OCI-LY3 (cell line): Measurements from ENCODE around the gene AATK.

Experiments used
- H2AFZ ChIP-seq: fragments of 200-600, 300-600 bp; shearing (Covaris generic); 2 replicates; pipeline ENCODE4 v1.6.0; 2014; ENCODE audit warnings: antibody characterized with exemption, low read depth, low read length
- H3K27ac ChIP-seq: fragments of 200-600, 300-600 bp; sonication (generic); 2 replicates; pipeline ENCODE4 v1.5.1; 2014; ENCODE audit warnings: mild to moderate bottlenecking, low read length, moderate library complexity, mixed read lengths
- H3K27me3 ChIP-seq: fragments of 200-600, 300-600 bp; sonication (generic); 2 replicates; pipeline ENCODE4 v1.6.1; 2014; ENCODE audit warnings: low read depth, low read length, mixed read lengths
- H3K36me3 ChIP-seq: fragments of 200-600, 300-600 bp; sonication (generic); replicated peaks from 2 replicates; pipeline ENCODE3; 2014; ENCODE audit warnings: low read depth, low read length, mixed read lengths
- H3K4me1 ChIP-seq: fragments of 300-600, 200-600 bp; sonication (generic); 2 replicates; pipeline ENCODE4 v1.6.1; 2014; ENCODE audit warnings: low read length, mixed read lengths
- H3K4me2 ChIP-seq: fragments of 200-600, 300-600 bp; sonication (generic); 2 replicates; pipeline ENCODE4 v1.6.1; 2014; ENCODE audit warnings: low read length, mixed read lengths
- H3K4me3 ChIP-seq: fragments of 300-600, 200-600 bp; sonication (generic); 2 replicates; pipeline ENCODE4 v1.5.1; 2014; ENCODE audit warnings: antibody characterized with exemption, mild to moderate bottlenecking, low read length, moderate library complexity
- H3K79me2 ChIP-seq: fragments of 300-600, 200-600 bp; shearing (Covaris generic); 2 replicates; pipeline ENCODE4 v1.6.1; 2014; ENCODE audit warnings: mild to moderate bottlenecking, low read length, mixed read lengths
- H3K9ac ChIP-seq: fragments of 300-600, 200-600 bp; shearing (Covaris generic); 2 replicates; pipeline ENCODE4 v1.6.0; 2014; ENCODE audit warnings: mild to moderate bottlenecking, low read length, moderate library complexity
- H3K9me3 ChIP-seq: fragments of 200-600, 300-600 bp; shearing (Covaris generic); 2 replicates; pipeline ENCODE4 v1.6.1; 2014; ENCODE audit warnings: low read length, mixed read lengths; ENCODE audit not compliant: insufficient read depth
- H4K20me1 ChIP-seq: fragments of 200-600, 300-600 bp; sonication (generic); 2 replicates; pipeline ENCODE4 v1.6.1; 2016; ENCODE audit warnings: low read length, mixed read lengths; ENCODE audit not compliant: insufficient read depth
- CTCF ChIP-seq: fragments of 200-600, 300-600 bp; sonication (generic); IDR thresholded peaks from 2 replicates; pipeline ENCODE4 v1.5.1; 2014; ENCODE audit warnings: antibody characterized with exemption, low read length, low read depth
- EZH2phosphoT487 ChIP-seq: fragments of 200-600 bp; shearing (Covaris generic); IDR thresholded peaks from 2 replicates; pipeline ENCODE4 v1.6.1; 2018; ENCODE audit warnings: antibody characterized with exemption, mixed run types, low read depth

The AATK gene

GRCh38 chr17:81135505-81136278, 30.3 kb downstream of the AATK start:
- Histone ChIP-seq H3K27ac (no peak overlapping the region), H3K36me3 (no peaks in the 10 kb centered on the region), H3K9me3 (no peaks in the 10 kb centered on the region), H3K4me1 (no peaks in the 10 kb centered on the region), H3K9ac (no peak overlapping the region), H3K27me3 (no peaks in the 10 kb centered on the region), H3K4me2 (no peak overlapping the region), H3K79me2 (no peaks in the 10 kb centered on the region), H4K20me1 (no peaks in the 10 kb centered on the region), H3K4me3 (no peak overlapping the region), H2AFZ (no peak overlapping the region; the same call in 1 of the 2 replicates)
- TF ChIP-seq CTCF (no peak), EZH2phosphoT487 (no peak)

- H3K4me2 ChIP-seq: no peak overlapping the region
- H4K20me1 ChIP-seq: no peaks in the 10 kb centered on the region
Observed at GRCh38 chr17:81134064-81134781, 31.8 kb downstream of the AATK start.

GRCh38 chr17:81132770-81133723, 33.0 kb downstream of the AATK start:
- Histone ChIP-seq H3K27me3 (no peaks in the 10 kb centered on the region), H3K4me2 (no peak overlapping the region), H3K9ac (no peak overlapping the region), H3K27ac (no peak overlapping the region), H3K36me3 (no peaks in the 10 kb centered on the region), H2AFZ (no peak overlapping the region), H3K79me2 (no peaks in the 10 kb centered on the region), H4K20me1 (no peaks in the 10 kb centered on the region), H3K4me1 (no peaks in the 10 kb centered on the region), H3K4me3 (no peak overlapping the region), H3K9me3 (no peaks in the 10 kb centered on the region)
- TF ChIP-seq CTCF (no peak), EZH2phosphoT487 (no peak)

More at GRCh38 chr17:81134064-81134781, 31.8 kb downstream of the AATK start:
- no peaks in the 10 kb centered on the region for H3K79me2 ChIP-seq
- no peaks in the 10 kb centered on the region for H3K36me3 ChIP-seq
- no peak overlapping the region for H3K27ac ChIP-seq
- no peaks in the 10 kb centered on the region for H3K9me3 ChIP-seq
- TF ChIP-seq CTCF (no peak), EZH2phosphoT487 (no peak)
- no peaks in the 10 kb centered on the region for H3K27me3 ChIP-seq
- H3K9ac ChIP-seq: no peak overlapping the region
- H3K4me1 ChIP-seq: no peaks in the 10 kb centered on the region
- no peak overlapping the region for H2AFZ ChIP-seq
- no peak overlapping the region for H3K4me3 ChIP-seq

GRCh38 chr17:81132197-81132540, 33.9 kb downstream of the AATK start:
- Histone ChIP-seq H3K9me3 (no peaks in the 10 kb centered on the region), H3K9ac (no peak overlapping the region), H3K79me2 (no peaks in the 10 kb centered on the region), H3K36me3 (no peaks in the 10 kb centered on the region), H3K27ac (no peak overlapping the region), H3K4me1 (no peaks in the 10 kb centered on the region), H3K4me3 (no peak overlapping the region), H4K20me1 (no peaks in the 10 kb centered on the region), H3K4me2 (no peak overlapping the region), H3K27me3 (no peaks in the 10 kb centered on the region), H2AFZ (no peak overlapping the region)
- TF ChIP-seq EZH2phosphoT487: no peak
